Progenitor cell of endocrine pancreas (in vitro differentiated cells): ENCODE results near the gene KATNAL2. TPM values are rescaled to one million over a fixed set of nuclear protein-coding genes. Genes with fewer than 3 reads are reported as not detected.
A peak's percentile ranks its signal among the peaks of the same experiment; 100 is the strongest.

Experiments
- DNase-seq: peaks from one replicate; pipeline ENCODE4 v3.0.0; 2021; ENCODE audit warnings: low spot score; ENCODE audit not compliant: unreplicated experiment
- H3K27ac Mint-ChIP-seq: 2 replicates; pipeline ENCODE4 v1.8.0; 2021; ENCODE audit warnings: mild to moderate bottlenecking, moderate library complexity, mixed read lengths
- H3K27me3 Mint-ChIP-seq: 2 replicates; pipeline ENCODE4 v1.8.0; 2021; ENCODE audit warnings: mixed read lengths
- H3K36me3 Mint-ChIP-seq: 2 replicates; pipeline ENCODE4 v1.8.0; 2022; ENCODE audit warnings: mixed read lengths; ENCODE audit not compliant: insufficient read depth
- H3K4me1 Mint-ChIP-seq: 2 replicates; pipeline ENCODE4 v1.8.0; 2021; ENCODE audit warnings: low read depth, mixed read lengths
- H3K4me3 Mint-ChIP-seq: 2 replicates; pipeline ENCODE4 v1.8.0; 2021; ENCODE audit warnings: low read depth, mild to moderate bottlenecking, moderate library complexity, mixed read lengths
- H3K9me3 Mint-ChIP-seq: 2 replicates; pipeline ENCODE4 v1.8.0; 2021; ENCODE audit warnings: low read depth, mixed read lengths
- long read RNA-seq: library from polyadenylated mRNA; unstranded; transcript quantifications from one replicate; pipeline ENCODE4 v2.0.0, GENCODE V29; 2020
- total RNA-seq: library from RNA; stranded (reverse); gene quantifications from 2 replicates; pipeline ENCODE4 v1.2.1, GENCODE V29; 2021
- TF ChIP-seq, protein P1 (sequence below): fragments of 200-600 bp; sonication (generic); IDR thresholded peaks from one replicate; pipeline ENCODE4 v1.5.0; 2021; ENCODE audit warnings: antibody characterized with exemption, mild to moderate bottlenecking; ENCODE audit not compliant: unreplicated experiment

Gene KATNAL2, protein sequence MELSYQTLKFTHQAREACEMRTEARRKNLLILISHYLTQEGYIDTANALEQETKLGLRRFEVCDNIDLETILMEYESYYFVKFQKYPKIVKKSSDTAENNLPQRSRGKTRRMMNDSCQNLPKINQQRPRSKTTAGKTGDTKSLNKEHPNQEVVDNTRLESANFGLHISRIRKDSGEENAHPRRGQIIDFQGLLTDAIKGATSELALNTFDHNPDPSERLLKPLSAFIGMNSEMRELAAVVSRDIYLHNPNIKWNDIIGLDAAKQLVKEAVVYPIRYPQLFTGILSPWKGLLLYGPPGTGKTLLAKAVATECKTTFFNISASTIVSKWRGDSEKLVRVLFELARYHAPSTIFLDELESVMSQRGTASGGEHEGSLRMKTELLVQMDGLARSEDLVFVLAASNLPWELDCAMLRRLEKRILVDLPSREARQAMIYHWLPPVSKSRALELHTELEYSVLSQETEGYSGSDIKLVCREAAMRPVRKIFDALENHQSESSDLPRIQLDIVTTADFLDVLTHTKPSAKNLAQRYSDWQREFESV
- total RNA-seq, result 6.1 and 8.0 TPM in 2 replicates
- long read RNA-seq, transcript KATNAL2-202 (16 exons, 1,635 nt), result major isoform, 9 of 32 reads
- long read RNA-seq, partial matches to known transcripts, result 11 of 32 reads
- long read RNA-seq, other reads (novel, unspliced or antisense), result 11 of 32 reads

DNA sequence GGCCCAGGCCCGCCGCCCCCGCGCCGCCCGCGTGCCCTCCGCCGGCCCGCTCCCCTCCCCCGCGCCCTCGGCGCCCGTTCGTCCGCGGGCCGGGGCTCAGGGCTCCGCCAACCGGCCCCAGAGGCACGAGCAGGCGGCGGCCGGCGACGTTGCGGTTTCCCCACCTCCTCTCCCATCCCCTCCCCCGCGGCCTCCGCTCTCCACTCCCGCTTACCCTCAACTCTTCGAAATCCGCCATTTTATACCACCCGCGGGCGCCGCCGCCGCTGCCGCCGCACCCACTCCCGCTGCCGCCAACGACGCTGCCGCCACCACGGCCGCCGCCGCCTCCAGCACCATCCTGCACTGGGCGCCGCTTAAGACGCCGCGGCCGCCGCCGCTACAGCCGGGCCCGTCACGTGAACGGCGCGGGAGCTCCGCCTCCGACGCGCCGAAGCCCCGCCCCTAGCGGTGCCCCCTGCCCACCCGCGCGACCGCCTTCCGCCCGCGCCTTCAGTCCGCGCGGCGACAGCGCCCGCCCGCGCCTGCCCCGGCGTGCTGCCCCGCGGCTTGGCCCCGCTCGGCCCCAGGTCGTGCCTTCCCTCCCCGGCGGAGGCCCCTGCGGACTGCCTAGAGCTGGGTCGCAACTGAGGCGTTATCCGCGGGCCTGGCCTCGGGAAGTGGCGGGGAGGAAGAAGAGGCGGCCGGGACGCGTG lies at the start of gene KATNAL2, which contains the start of gene PIAS2:
KATNAL2 (plus strand) TSS at position 495 of the 695 bp plus-strand sequence. CDS start 29,271 bp downstream, outside the sequence.
PIAS2 (minus strand) TSS at position 400 of the 695 bp plus-strand sequence; CDS start at position 238, 162 bp downstream.
- H3K27ac Mint-ChIP-seq, result peak within 1 kb of the TSS; percentile 92
- H3K9me3 Mint-ChIP-seq, result no peaks in the 10 kb centered on the region
- DNase-seq, result peak; percentile 72
- peak within 1 kb of the TSS; percentile 88 for H3K4me3 Mint-ChIP-seq
- H3K27me3 Mint-ChIP-seq, result peaks cover 8% of the 10 kb centered on the region
- H3K4me1 Mint-ChIP-seq, result peaks cover 23% of the 10 kb centered on the region
- TF ChIP-seq, protein P1, sequence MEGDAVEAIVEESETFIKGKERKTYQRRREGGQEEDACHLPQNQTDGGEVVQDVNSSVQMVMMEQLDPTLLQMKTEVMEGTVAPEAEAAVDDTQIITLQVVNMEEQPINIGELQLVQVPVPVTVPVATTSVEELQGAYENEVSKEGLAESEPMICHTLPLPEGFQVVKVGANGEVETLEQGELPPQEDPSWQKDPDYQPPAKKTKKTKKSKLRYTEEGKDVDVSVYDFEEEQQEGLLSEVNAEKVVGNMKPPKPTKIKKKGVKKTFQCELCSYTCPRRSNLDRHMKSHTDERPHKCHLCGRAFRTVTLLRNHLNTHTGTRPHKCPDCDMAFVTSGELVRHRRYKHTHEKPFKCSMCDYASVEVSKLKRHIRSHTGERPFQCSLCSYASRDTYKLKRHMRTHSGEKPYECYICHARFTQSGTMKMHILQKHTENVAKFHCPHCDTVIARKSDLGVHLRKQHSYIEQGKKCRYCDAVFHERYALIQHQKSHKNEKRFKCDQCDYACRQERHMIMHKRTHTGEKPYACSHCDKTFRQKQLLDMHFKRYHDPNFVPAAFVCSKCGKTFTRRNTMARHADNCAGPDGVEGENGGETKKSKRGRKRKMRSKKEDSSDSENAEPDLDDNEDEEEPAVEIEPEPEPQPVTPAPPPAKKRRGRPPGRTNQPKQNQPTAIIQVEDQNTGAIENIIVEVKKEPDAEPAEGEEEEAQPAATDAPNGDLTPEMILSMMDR, result no peak
- H3K36me3 Mint-ChIP-seq, result no peaks in the 10 kb centered on the region

DNA sequence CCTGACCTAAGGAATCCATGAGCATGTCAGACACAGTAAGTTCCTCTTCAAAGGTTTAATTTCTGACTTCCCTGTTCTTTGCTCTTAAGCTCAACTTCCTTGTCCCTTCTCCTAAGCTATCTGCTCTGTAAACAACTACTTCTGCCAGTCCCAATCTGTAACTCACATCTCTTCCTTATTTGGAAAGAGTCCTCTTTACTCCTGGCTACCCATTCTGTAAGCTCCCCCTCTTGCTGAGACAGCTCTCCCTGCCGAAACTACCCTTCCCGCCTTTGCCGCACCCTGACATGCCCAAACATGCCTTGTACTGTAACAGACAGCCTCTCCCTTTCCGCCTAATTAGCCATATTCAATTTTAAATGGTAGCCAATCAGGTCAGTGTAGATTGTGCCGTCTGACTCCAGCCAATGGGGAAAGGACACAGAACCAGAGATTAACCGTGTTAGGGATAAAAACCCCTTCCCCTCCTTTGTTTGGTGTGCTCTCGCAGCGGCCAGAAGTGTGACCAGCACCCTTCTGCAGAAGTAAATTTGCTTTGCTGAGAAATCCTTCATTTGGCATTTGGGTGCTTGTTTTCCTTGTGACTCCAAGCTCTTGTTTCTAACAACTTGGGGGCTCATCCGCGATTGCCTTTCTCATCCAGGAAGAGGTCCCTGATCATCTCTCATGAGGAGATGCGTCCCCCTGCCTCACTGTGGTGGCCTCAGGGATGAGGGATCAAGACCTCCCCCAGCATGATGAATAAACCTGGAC lies 49.1 kb upstream of the KATNAL2 start:
- no peak for DNase-seq
- no peak overlapping the region for H3K4me3 Mint-ChIP-seq
- H3K27ac Mint-ChIP-seq, result no peak overlapping the region

DNA sequence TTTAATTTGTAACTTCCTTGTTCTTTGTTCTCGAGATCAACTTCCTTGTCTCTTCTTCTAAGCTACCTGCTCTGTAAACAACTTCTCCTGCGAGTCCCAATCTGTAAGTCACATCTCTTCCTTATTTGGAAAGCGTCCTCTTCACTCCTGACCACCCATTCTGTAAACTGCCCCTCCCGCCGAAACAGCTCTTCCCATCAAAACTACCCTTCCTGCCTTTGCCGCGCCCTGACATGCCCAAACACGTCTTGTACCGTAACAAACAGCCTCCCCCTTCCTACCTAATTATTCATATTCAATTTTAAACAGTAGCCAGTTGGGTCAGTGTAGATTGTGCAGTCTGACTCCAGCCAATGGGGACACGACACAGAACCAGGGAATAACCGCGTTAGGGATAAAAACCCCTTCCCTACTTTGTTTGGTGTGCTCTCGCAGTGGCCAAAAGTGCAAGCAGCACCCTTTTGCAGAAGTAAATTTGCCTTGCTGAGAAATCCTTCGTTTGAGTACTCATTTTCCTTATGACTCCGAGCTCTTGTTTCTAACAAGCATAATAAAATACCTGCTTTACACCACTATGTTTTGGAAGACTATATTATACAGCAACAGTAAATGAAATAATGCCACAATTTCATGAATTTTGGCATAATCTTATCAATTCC lies 39.9 kb upstream of the KATNAL2 start:
- Mint-ChIP-seq H3K9me3 (peaks cover 40% of the 10 kb centered on the region), H3K27ac (no peak overlapping the region), H3K4me1 (no peaks in the 10 kb centered on the region), H3K4me3 (no peak overlapping the region), H3K27me3 (no peaks in the 10 kb centered on the region), H3K36me3 (peaks cover 50% of the 10 kb centered on the region)
- DNase-seq, result no peak
- TF ChIP-seq, protein P1, result no peak

More for the DNA sequence above, 49.1 kb upstream of the KATNAL2 start:
- TF ChIP-seq, protein P1, result no peak
- Mint-ChIP-seq H3K36me3 (peaks cover 35% of the 10 kb centered on the region), H3K27me3 (no peaks in the 10 kb centered on the region), H3K9me3 (peaks cover 28% of the 10 kb centered on the region), H3K4me1 (peaks cover 8% of the 10 kb centered on the region)

DNA sequence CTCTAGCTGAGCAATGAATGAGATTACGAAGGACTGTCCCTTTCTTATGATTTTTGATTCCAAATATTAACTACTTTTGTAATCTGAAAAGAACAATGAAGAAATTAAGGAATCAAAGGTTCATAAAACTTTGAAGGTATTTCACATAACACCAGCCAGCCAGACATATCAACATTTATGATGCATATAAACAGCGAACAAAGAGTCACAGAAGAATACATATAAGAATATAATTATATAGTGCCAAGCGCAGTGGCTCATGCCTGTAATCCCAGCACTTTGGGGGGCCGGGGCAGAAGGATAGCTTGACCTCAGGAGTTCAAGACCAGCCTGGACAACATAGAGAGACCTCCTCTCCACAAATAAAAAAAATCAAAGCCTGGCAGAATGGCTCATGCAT lies 34.2 kb upstream of the KATNAL2 start:
- Mint-ChIP-seq H3K27ac (no peak overlapping the region), H3K9me3 (peaks cover 17% of the 10 kb centered on the region), H3K4me3 (no peak overlapping the region), H3K36me3 (peaks cover 24% of the 10 kb centered on the region), H3K27me3 (no peaks in the 10 kb centered on the region), H3K4me1 (no peaks in the 10 kb centered on the region)
- TF ChIP-seq, protein P1, result no peak
- DNase-seq, result no peak
